ENCODE results near the gene PAQR5.
"Not testable (repeated sequence)": the region's sequence is repeated elsewhere in the genome, so short reads cannot be mapped to it uniquely, and the experiment has no call there.

PAQR5 gene

DNA sequence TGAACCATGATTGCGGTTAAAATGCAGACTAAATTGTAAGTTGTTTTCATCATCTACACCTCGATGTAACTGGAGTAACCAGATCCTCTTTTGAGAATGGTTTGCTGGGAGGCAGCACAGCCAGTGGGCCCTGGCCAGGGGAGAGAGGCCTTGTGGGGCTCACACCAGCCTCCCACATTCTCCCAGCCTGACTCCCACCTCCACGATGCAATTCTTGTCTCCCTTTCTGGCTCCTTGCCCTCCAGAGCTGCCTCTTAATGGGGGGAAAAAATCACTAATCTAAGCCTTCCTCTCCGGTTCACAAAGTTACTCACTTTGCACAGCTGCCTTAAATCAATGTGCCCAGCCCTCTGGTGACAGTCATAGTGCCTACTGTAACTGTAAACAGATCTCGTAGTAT is 17.9 kb upstream of the PAQR5 start:
- Histone ChIP-seq H3K27ac (ENCODE audit: insufficient read depth, low read length, poor library complexity, severe bottlenecking) (no peak overlapping the region), H3K36me3 (ENCODE audit: control insufficient read depth, insufficient read depth, low read length) (no peaks in the 10 kb centered on the region), H3K4me1 (ENCODE audit: control insufficient read depth, insufficient read depth, low read length, poor library complexity, severe bottlenecking) (no peaks in the 10 kb centered on the region), H3K4me3 (ENCODE audit: insufficient read depth, low read depth, low read length, poor library complexity, severe bottlenecking) (no peak overlapping the region), H3K9me3 (ENCODE audit: control insufficient read depth, low read length) (no peaks in the 10 kb centered on the region), H3K27me3 (replicated peaks; ENCODE audit: control insufficient read depth, insufficient read depth, low read length, poor library complexity, severe bottlenecking) (no peaks in the 10 kb centered on the region)
- no peak for DNase-seq

DNA sequence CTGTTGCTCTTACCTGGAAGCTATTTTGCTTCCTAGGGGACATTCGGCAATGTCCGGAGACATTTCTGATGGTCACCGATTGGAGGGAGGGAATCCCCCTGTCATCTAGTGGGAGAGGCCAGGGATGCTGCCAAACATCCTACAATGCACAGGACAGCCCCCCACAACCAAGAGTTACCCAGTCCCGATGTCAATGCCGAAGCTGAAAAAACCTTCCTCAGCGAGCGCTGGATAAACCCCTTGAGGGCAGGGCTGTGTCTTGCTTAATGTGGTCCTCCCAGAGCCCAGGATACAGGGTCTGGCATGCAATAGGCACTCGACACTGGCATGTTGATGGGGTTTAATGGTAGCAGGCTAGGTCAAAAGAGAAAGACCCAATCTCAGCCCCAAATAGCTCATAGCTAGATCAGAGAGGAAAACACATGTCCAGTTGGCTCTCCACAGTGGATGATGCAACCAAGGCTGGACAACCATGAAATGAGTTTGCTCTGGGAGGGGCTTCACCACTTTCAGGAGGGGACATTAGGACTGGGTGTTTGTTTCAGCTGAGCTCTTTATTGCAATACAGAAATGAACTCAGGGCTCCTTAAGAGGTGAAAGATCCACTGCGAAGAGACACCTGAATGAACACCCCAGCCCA is 16.5 kb upstream of the PAQR5 start:
- no peaks in the 10 kb centered on the region for H3K36me3 ChIP-seq (ENCODE audit: control insufficient read depth, insufficient read depth, low read length)
- no peaks in the 10 kb centered on the region for H3K27me3 ChIP-seq (replicated peaks; ENCODE audit: control insufficient read depth, insufficient read depth, low read length, poor library complexity, severe bottlenecking)
- H3K4me1 ChIP-seq (ENCODE audit: control insufficient read depth, insufficient read depth, low read length, poor library complexity, severe bottlenecking) = no peaks in the 10 kb centered on the region
- DNase-seq = no peak
- no peak overlapping the region for H3K4me3 ChIP-seq (ENCODE audit: insufficient read depth, low read depth, low read length, poor library complexity, severe bottlenecking)
- no peak overlapping the region for H3K27ac ChIP-seq (ENCODE audit: insufficient read depth, low read length, poor library complexity, severe bottlenecking)
- H3K9me3 ChIP-seq (ENCODE audit: control insufficient read depth, low read length) = no peaks in the 10 kb centered on the region

DNA sequence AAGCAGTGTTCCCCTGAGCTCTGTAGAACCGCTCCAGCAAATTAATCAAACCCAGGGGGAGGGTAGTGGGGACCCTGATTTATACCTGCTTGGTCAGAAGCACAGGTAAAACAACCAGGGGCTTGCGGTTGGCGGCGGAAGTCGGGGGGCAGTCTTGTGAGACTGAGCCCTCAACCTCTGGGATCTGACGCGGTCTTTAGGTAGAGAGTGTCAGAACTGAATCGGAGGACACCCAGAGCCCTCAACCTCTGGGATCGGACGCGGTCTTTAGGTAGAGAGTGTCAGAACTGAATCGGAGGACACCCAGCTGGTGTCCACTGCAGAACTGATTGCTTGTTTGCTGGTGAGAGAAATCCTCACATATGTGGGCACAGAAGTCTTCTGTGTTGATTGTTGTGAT is 12.9 kb upstream of the PAQR5 start:
- Histone ChIP-seq H3K36me3 (ENCODE audit: control insufficient read depth, insufficient read depth, low read length) (no peaks in the 10 kb centered on the region), H3K27me3 (replicated peaks; ENCODE audit: control insufficient read depth, insufficient read depth, low read length, poor library complexity, severe bottlenecking) (no peaks in the 10 kb centered on the region), H3K4me1 (ENCODE audit: control insufficient read depth, insufficient read depth, low read length, poor library complexity, severe bottlenecking) (no peaks in the 10 kb centered on the region), H3K27ac (ENCODE audit: insufficient read depth, low read length, poor library complexity, severe bottlenecking) (no peak overlapping the region), H3K9me3 (ENCODE audit: control insufficient read depth, low read length) (no peaks in the 10 kb centered on the region), H3K4me3 (ENCODE audit: insufficient read depth, low read depth, low read length, poor library complexity, severe bottlenecking) (no peak overlapping the region)
- DNase-seq = no peak

DNA sequence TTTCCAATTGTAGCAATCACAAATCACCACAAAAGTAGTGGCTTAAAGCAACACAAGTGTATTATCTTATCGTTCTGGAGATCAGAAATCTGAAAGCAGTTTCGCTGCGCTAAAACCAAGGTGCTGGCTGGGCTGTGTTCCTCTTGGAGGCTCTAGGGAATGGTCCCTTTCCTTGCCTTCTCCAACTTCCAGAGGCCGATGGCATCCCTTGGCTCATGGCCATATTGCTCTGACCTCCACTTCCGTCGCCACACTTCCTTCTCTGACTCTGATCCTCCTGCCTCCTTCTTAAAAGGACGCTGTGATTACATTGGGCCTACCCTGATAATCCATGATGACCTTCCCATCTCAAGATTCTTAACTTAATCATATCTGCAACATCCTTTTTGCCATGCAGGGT is 10.7 kb upstream of the PAQR5 start:
- Histone ChIP-seq H3K4me1 (ENCODE audit: control insufficient read depth, insufficient read depth, low read length, poor library complexity, severe bottlenecking) (no peaks in the 10 kb centered on the region), H3K36me3 (ENCODE audit: control insufficient read depth, insufficient read depth, low read length) (no peaks in the 10 kb centered on the region), H3K27me3 (replicated peaks; ENCODE audit: control insufficient read depth, insufficient read depth, low read length, poor library complexity, severe bottlenecking) (no peaks in the 10 kb centered on the region), H3K9me3 (ENCODE audit: control insufficient read depth, low read length) (no peaks in the 10 kb centered on the region), H3K4me3 (ENCODE audit: insufficient read depth, low read depth, low read length, poor library complexity, severe bottlenecking) (no peak overlapping the region), H3K27ac (ENCODE audit: insufficient read depth, low read length, poor library complexity, severe bottlenecking) (no peak overlapping the region)
- DNase-seq = no peak

DNA sequence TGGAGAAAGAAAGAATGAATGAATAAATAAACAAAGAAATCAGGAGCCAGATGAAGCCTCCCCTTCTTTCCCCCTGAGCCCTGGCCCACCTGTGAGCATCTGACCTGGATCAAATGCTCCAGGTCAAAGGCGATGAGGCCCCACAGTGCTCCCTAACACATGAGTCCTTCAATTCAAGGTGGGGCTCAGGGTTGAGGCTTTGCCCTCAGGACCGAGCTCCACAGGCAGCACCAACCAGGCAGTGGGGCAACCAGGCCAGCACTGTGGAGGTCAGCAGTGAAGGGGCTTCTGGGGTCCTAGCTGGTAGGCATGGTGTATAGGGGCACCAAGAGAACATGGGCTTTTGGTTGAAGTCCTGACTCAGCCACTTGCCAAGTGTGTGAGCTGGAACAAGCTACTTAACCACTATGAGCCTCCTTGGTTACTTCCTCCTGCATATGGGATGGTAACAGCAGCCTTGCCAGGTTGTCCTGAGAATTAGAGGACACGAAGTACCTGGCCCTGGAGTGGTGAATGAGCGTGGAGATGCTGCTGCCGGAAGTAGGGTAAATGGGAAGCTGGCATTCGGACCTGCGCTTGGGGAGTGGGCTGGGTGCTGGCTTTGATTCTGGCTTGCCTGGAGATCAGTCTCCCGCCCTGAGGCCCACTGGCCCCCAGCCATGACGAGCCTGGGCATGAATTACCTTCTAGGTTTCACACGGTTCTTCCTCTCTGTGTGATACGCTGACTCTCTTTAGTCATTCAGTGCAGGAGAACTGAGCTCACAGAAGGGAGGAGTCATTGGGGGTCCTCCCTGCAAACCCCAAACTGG is 10.0 kb upstream of the PAQR5 start:
- no peaks in the 10 kb centered on the region for H3K9me3 ChIP-seq (ENCODE audit: control insufficient read depth, low read length)
- no peak for DNase-seq
- H3K4me3 ChIP-seq (ENCODE audit: insufficient read depth, low read depth, low read length, poor library complexity, severe bottlenecking) = no peak overlapping the region
- H3K27ac ChIP-seq (ENCODE audit: insufficient read depth, low read length, poor library complexity, severe bottlenecking) = no peak overlapping the region
- no peaks in the 10 kb centered on the region for H3K4me1 ChIP-seq (ENCODE audit: control insufficient read depth, insufficient read depth, low read length, poor library complexity, severe bottlenecking)
- H3K27me3 ChIP-seq (replicated peaks; ENCODE audit: control insufficient read depth, insufficient read depth, low read length, poor library complexity, severe bottlenecking) = no peaks in the 10 kb centered on the region
- H3K36me3 ChIP-seq (ENCODE audit: control insufficient read depth, insufficient read depth, low read length) = no peaks in the 10 kb centered on the region

DNA sequence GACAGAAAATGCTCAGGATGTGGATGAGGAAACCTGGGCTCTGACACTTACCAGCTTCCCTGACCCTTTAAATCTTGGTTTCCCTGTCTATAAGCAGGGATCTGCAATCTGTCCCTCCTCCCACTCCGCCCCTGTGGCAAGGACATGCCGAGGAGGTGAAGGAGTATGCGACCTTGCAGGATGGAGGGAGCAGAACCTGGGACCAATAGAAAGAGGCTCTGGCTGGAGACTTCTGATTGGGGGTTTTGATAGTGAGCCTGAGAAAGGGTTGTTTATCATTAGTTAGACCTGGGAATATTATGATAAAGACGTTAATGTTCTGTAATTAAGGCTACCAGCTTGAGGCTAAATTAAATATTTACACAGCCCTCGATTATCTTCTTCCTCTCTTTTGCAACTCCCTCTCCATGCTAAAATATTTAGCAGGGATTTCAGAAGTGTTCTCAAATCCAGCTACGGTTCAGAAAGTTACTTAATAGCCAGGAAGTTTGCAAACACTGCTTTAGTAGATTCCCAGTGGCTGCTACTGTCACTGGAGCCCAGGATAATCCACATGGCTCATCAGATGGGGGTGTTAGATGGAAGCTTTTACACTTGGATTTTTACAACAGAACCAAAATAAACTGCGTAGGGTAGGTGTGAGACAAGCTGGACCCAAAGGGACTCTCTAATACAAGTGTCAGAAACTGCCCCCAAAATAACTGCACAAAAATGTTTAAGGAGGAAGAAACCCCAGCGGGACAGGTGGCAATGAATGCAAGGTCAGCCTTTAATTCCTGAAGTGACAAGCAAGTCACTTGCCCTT is 9.2 kb upstream of the PAQR5 start:
- no peaks in the 10 kb centered on the region for H3K4me1 ChIP-seq (ENCODE audit: control insufficient read depth, insufficient read depth, low read length, poor library complexity, severe bottlenecking)
- no peak for DNase-seq
- no peak overlapping the region for H3K27ac ChIP-seq (ENCODE audit: insufficient read depth, low read length, poor library complexity, severe bottlenecking)
- H3K27me3 ChIP-seq (replicated peaks; ENCODE audit: control insufficient read depth, insufficient read depth, low read length, poor library complexity, severe bottlenecking) = no peaks in the 10 kb centered on the region
- no peaks in the 10 kb centered on the region for H3K9me3 ChIP-seq (ENCODE audit: control insufficient read depth, low read length)
- H3K36me3 ChIP-seq (ENCODE audit: control insufficient read depth, insufficient read depth, low read length) = no peaks in the 10 kb centered on the region
- H3K4me3 ChIP-seq (ENCODE audit: insufficient read depth, low read depth, low read length, poor library complexity, severe bottlenecking) = no peak overlapping the region

DNA sequence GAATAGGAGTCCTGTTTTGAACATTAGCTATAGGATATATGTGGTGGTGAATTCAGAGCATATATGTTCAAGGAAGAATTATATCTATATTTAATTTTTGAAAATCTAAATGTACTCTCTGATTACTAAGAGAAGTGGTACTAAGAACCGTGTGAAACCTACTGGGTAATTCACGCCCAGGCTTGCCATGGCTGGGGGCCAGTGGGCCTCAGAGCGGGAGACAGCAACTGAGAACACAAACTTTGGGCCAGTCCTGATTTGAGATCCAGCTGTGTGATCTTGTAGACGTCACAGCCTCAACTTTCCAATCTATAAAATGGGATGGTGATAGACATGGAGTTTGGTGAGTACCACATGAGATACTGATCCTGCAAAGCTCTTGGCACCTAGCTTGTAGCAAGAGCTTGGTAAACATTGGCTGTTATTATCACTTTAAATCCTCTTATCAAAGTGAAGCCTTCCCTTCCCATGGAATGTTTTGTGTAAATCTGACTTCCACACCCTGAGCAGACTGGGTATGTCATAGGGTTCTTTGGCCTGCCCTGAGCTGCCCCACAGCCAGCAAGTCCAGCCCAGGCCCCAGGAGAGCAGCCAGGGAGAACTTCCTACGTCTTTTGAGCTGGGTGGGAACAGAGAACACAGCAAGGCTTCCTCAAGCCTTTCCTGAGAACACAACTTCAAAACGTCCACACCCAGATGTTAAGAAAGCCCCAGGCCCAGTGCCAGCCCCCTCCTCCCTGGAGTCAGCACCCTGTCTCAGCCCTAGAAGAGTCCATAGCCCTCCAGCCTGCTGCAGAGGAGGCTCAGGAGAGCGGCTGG is 8.2 kb upstream of the PAQR5 start:
- Histone ChIP-seq H3K27ac (ENCODE audit: insufficient read depth, low read length, poor library complexity, severe bottlenecking) (no peak overlapping the region), H3K27me3 (replicated peaks; ENCODE audit: control insufficient read depth, insufficient read depth, low read length, poor library complexity, severe bottlenecking) (no peaks in the 10 kb centered on the region), H3K4me3 (ENCODE audit: insufficient read depth, low read depth, low read length, poor library complexity, severe bottlenecking) (no peak overlapping the region), H3K9me3 (ENCODE audit: control insufficient read depth, low read length) (no peaks in the 10 kb centered on the region), H3K4me1 (ENCODE audit: control insufficient read depth, insufficient read depth, low read length, poor library complexity, severe bottlenecking) (no peaks in the 10 kb centered on the region), H3K36me3 (ENCODE audit: control insufficient read depth, insufficient read depth, low read length) (no peaks in the 10 kb centered on the region)
- DNase-seq = no peak

DNA sequence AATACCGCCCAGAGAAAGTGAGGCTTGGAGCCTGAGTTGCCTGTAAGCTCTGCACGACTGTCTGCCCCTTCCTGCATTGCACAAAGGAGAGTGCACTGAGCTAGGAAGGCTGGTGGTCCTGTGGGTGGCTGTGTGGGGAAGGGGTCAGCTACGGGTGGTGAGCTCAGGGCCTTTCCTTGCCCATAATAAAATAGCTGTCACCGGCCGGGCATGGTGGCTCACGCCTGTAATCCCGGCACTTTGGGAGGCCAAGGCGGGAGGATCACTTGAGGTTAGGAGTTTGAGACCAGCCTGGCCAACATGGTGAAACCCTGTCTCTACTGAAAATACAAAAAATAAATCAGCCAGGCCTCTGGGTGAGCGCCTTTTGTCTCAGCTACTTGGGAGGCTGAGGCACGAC is 7.1 kb upstream of the PAQR5 start:
- not testable (repeated sequence) for H3K36me3 ChIP-seq (ENCODE audit: control insufficient read depth, insufficient read depth, low read length); H3K27me3 ChIP-seq (replicated peaks; ENCODE audit: control insufficient read depth, insufficient read depth, low read length, poor library complexity, severe bottlenecking); H3K9me3 ChIP-seq (ENCODE audit: control insufficient read depth, low read length); DNase-seq; H3K4me1 ChIP-seq (ENCODE audit: control insufficient read depth, insufficient read depth, low read length, poor library complexity, severe bottlenecking); H3K4me3 ChIP-seq (ENCODE audit: insufficient read depth, low read depth, low read length, poor library complexity, severe bottlenecking); H3K27ac ChIP-seq (ENCODE audit: insufficient read depth, low read length, poor library complexity, severe bottlenecking)

DNA sequence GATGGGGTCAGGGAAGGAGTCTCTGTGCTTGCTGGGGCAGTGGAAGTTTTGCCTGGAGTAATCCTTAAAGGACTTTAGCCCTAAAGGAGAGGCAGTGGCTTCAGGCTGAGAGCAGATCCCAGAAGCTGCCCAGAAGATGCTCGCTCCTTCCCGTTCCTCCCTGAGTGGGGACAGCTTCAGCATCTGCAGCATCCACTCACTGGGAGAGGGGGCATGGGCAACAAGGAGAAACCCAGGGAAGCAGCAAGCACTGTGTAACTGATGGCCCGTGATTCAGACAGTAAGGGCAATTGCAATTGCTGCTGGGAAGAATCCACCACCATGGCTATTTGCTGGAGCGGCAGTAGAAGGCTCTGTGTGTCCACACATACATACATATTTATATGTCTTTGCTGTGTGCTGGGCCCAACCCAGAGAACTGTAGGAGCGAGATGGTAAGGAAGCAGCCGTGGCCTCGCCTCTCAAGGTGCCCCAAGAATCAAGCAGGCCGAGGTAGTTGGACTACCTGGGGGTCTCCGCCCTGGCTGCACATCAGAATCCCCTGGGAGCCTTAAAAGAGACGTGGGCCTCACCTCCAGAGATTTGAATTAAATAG is 5.8 kb upstream of the PAQR5 start:
- Histone ChIP-seq H3K36me3 (ENCODE audit: control insufficient read depth, insufficient read depth, low read length) (no peaks in the 10 kb centered on the region), H3K4me1 (ENCODE audit: control insufficient read depth, insufficient read depth, low read length, poor library complexity, severe bottlenecking) (no peaks in the 10 kb centered on the region), H3K4me3 (ENCODE audit: insufficient read depth, low read depth, low read length, poor library complexity, severe bottlenecking) (no peak overlapping the region), H3K27me3 (replicated peaks; ENCODE audit: control insufficient read depth, insufficient read depth, low read length, poor library complexity, severe bottlenecking) (no peaks in the 10 kb centered on the region), H3K27ac (ENCODE audit: insufficient read depth, low read length, poor library complexity, severe bottlenecking) (no peak overlapping the region), H3K9me3 (ENCODE audit: control insufficient read depth, low read length) (no peaks in the 10 kb centered on the region)
- no peak for DNase-seq
